SK-N-SH (cell line): ENCODE data around the gene HOTAIR. TPM values are rescaled to one million over a fixed set of nuclear protein-coding genes. Genes with fewer than 3 reads are reported as not detected.

Experiments
- CTCF ChIA-PET: fragments of 300-600, 350-600 bp; formaldehyde crosslinking; extraction: SDS; loops from one replicate; lab custom pipeline; 2021; lab: Yijun Ruan, JAX
- POLR2A ChIA-PET: fragments of 350-600 bp; sonication (Branson Sonifier 250); formaldehyde crosslinking; extraction: SDS; loops from one replicate; lab custom pipeline; 2020; ENCODE audit warnings: antibody characterized with exemption, inconsistent platforms; lab: Yijun Ruan, JAX
- DNase-seq: peaks from one replicate; pipeline ENCODE4 v3.0.0; 2012
- H2AFZ ChIP-seq: fragments of 200-600 bp; sonication (generic); 2 replicates; pipeline ENCODE4 v1.8.1; 2016; ENCODE audit warnings: antibody characterized with exemption, mild to moderate bottlenecking, low read depth
- H3F3A ChIP-seq: fragments of 200-600 bp; sonication (generic); replicated peaks from 2 replicates; pipeline ENCODE3; 2016; ENCODE audit warnings: antibody characterized with exemption, mild to moderate bottlenecking; ENCODE audit not compliant: insufficient read depth
- H3K27ac ChIP-seq, 2 experiments: fragments of 200-500 bp in 1 of 2; fragments of 200-600 bp in 1 of 2; sonication (Bioruptor generic) in 1 of 2; sonication (generic), shearing (Covaris generic) in 1 of 2; 2 replicates each; pipeline versions ENCODE4 v1.5.1 to v1.6.1; 2014 to 2016; ENCODE audit warnings: low read depth in 2 of 2, inconsistent platforms in 1 of 2, low read length in 1 of 2, mild to moderate bottlenecking in 1 of 2, mixed read lengths in 1 of 2
- H3K27me3 ChIP-seq: fragments of 200-600 bp; sonication (generic), shearing (Covaris generic); 2 replicates; pipeline ENCODE4 v1.6.1; 2016; ENCODE audit warnings: mixed run types; ENCODE audit not compliant: insufficient read depth
- H3K36me3 ChIP-seq, 2 experiments: fragments of 200-500 bp in 1 of 2; fragments of 200-600 bp in 1 of 2; sonication (Bioruptor generic) in 1 of 2; sonication (generic) in 1 of 2; replicated peaks in 1 of 2; 2 replicates each; pipeline versions ENCODE3 to v1.5.1; 2014 to 2016; ENCODE audit warnings: low read length in 1 of 2, mild to moderate bottlenecking in 1 of 2; ENCODE audit not compliant: insufficient read depth in 2 of 2, control insufficient read depth in 1 of 2
- H3K4me1 ChIP-seq, 2 experiments: fragments of 200-500 bp in 1 of 2; fragments of 200-600 bp in 1 of 2; sonication (Bioruptor generic) in 1 of 2; sonication (generic), shearing (Covaris generic) in 1 of 2; 2 replicates each; pipeline versions ENCODE4 v1.5.1 to v1.6.1; 2014 to 2016; ENCODE audit warnings: low read depth in 1 of 2, low read length in 1 of 2, mixed run types in 1 of 2; ENCODE audit not compliant: insufficient read depth in 2 of 2, control insufficient read depth in 1 of 2
- H3K4me2 ChIP-seq: fragments of 200-600 bp; sonication (generic), shearing (Covaris generic); 2 replicates; pipeline ENCODE4 v1.6.1; 2017; ENCODE audit warnings: mixed run types
- H3K4me3 ChIP-seq, 2 experiments: fragments of 200-500 bp in 1 of 2; fragments of 200-600 bp in 1 of 2; sonication (Bioruptor generic) in 1 of 2; sonication (generic), shearing (Covaris generic) in 1 of 2; 2 replicates each; pipeline versions ENCODE4 v1.5.1 to v1.8.1; 2014 to 2016; ENCODE audit warnings: low read depth in 2 of 2, inconsistent platforms in 1 of 2, low read length in 1 of 2, mild to moderate bottlenecking in 1 of 2, mixed read lengths in 1 of 2, moderate library complexity in 1 of 2
- H3K79me2 ChIP-seq: fragments of 200-600 bp; sonication (generic); 2 replicates; pipeline ENCODE4 v1.8.1; 2017; ENCODE audit warnings: mild to moderate bottlenecking; ENCODE audit not compliant: insufficient read depth
- H3K9ac ChIP-seq: fragments of 200-600 bp; sonication (generic); 2 replicates; pipeline ENCODE4 v1.6.1; 2017; ENCODE audit warnings: mixed run types
- H3K9me2 ChIP-seq: fragments of 200-600 bp; sonication (generic); 2 replicates; pipeline ENCODE4 v1.6.1; 2017; ENCODE audit warnings: mixed run types
- H3K9me3 ChIP-seq: fragments of 200-600 bp; sonication (generic); 2 replicates; pipeline ENCODE4 v1.6.1; 2017; ENCODE audit warnings: mixed run types, mild to moderate bottlenecking, moderate library complexity
- H4K20me1 ChIP-seq: fragments of 200-600 bp; sonication (generic); 2 replicates; pipeline ENCODE4 v1.6.1; 2017; ENCODE audit warnings: mild to moderate bottlenecking, mixed run types; ENCODE audit not compliant: insufficient read depth
- EP300 ChIP-seq, 2 experiments: IDR thresholded peaks; 2 replicates each; pipeline versions ENCODE4 v1.4.0 to v1.6.1; 2012; ENCODE audit warnings: borderline replicate concordance in 1 of 2, low read depth in 1 of 2, low read length in 1 of 2
- EZH2phosphoT487 ChIP-seq: fragments of 200-600 bp; sonication (generic); IDR thresholded peaks from 2 replicates; pipeline ENCODE4 v1.6.1; 2017; ENCODE audit warnings: low read depth, mixed run types, mild to moderate bottlenecking, antibody characterized with exemption, moderate library complexity, borderline replicate concordance
- FOSL2 ChIP-seq: IDR thresholded peaks from 2 replicates; pipeline ENCODE4 v1.4.0; 2012; ENCODE audit warnings: low read depth, mild to moderate bottlenecking, moderate library complexity, borderline replicate concordance
- MXI1 ChIP-seq: IDR thresholded peaks from 2 replicates; pipeline ENCODE4 v1.6.1; 2012; ENCODE audit warnings: mild to moderate bottlenecking, low read depth, low read length, improper control_type of control experiment
- NFIC ChIP-seq: IDR thresholded peaks from 2 replicates; pipeline ENCODE4 v1.4.0; 2012; ENCODE audit warnings: borderline replicate concordance
- POLR2AphosphoS5 ChIP-seq: IDR thresholded peaks from 2 replicates; pipeline ENCODE4 v1.6.1; 2012; ENCODE audit warnings: low read depth, low read length
- RCOR1 ChIP-seq: fragments of 150-350 bp; IDR thresholded peaks from 2 replicates; pipeline ENCODE4 v1.6.1; 2017; ENCODE audit warnings: antibody characterized with exemption, low read length
- SIN3A ChIP-seq: IDR thresholded peaks from 2 replicates; pipeline ENCODE4 v1.6.1; 2012; ENCODE audit warnings: low read depth, mild to moderate bottlenecking, low read length, moderate library complexity, borderline replicate concordance
- TAF1 ChIP-seq: IDR thresholded peaks from 2 replicates; pipeline ENCODE4 v1.6.1; 2012; ENCODE audit warnings: low read depth, mild to moderate bottlenecking, low read length, moderate library complexity, borderline replicate concordance
- YY1 ChIP-seq: IDR thresholded peaks from 2 replicates; pipeline ENCODE4 v1.4.0; 2012; ENCODE audit warnings: low read depth, mild to moderate bottlenecking
- WGBS: methylation state at CpG from one replicate; pipeline ENCODE4 v1.1.6; 2017; ENCODE audit warnings: low lambda C conversion rate; 5-methylcytosine and 5-hydroxymethylcytosine counted together
- polyA plus RNA-seq, 3 experiments: library from polyadenylated mRNA; depleted of rRNA; stranded (reverse); fragments of >200 nt; gene quantifications; 2 replicates each; pipeline ENCODE4 v1.2.3, GENCODE V29; 2012
- TF ChIP-seq, protein P1 (sequence below): fragments of 200-600 bp; sonication (generic); IDR thresholded peaks from 2 replicates; pipeline ENCODE4 v1.6.1; 2017; ENCODE audit warnings: antibody characterized with exemption, mild to moderate bottlenecking, moderate library complexity
- TF ChIP-seq, protein P2 (sequence below): fragments of 150-350 bp; IDR thresholded peaks from 2 replicates; pipeline ENCODE4 v1.6.1; 2017; ENCODE audit warnings: antibody characterized with exemption, low read length, low read depth, borderline replicate concordance
- TF ChIP-seq, protein P3 (sequence below): IDR thresholded peaks from 2 replicates; pipeline ENCODE4 v1.6.1; 2012; ENCODE audit warnings: mild to moderate bottlenecking, low read depth, low read length, moderate library complexity

HOTAIR gene
- polyA plus RNA-seq, 1 of the 3 experiments (the other 2 are of a cell fraction): not detected

DNA sequence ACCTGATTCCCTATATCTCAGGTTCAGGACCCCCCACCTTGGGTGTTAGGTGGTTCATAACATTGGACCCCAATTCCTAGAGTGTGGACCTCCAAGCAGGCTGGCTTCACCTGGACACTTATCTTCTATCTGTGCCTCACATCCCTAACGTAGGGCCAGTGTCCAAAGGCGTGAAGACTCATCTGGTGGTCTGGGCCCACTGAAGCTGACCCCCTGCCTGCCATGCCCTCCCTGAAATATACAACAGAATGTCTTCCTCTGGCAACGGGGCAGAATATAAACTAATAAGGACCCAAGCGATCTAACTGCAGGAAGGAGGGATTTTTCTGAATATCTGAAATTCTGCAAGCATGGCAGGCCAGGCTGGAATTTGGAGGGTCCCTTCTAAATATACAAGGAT lies 30.5 kb downstream of the HOTAIR start:
- 29% methylated on average over 4 of the region's 4 CpGs for WGBS
- CTCF ChIA-PET: interaction anchor here (1.0 kb wide), 1 partner anchor 45 kb away, joined by 4 read pairs; no protein-coding TSS in a partner anchor

DNA sequence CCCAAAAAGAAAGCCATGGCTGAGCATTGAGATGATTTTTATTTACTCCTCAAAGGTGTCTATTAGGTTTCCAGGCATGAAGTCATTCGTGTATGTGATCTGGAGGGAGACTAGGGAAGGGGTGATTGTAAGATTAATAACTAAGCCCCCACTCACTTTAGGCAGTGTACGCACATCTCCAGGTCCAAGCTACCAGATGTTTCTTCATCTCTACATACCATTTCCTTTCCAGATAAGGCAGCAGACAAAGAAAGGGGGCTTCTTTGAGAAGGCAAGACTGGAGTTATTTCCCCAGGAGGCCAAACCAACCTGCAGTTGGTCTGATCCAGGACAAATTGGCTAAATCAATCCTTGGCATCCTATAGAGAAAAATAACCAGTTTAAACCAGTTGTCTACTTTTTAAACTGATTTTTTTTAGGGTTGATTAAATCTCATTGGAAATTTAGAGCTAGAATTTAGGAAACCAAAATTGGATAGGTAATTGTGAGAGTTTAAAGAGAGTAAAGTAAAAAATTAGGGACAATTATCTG lies 32.2 kb downstream of the HOTAIR start:
- Histone ChIP-seq H3K4me1 (no peaks in the 10 kb centered on the region; a peak in 1 of 4 replicates), H3K27me3 (peaks cover 97% of the 10 kb centered on the region), H3K9me2 (no peaks in the 10 kb centered on the region), H4K20me1 (no peaks in the 10 kb centered on the region), H2AFZ (no peak overlapping the region), H3K4me2 (no peak overlapping the region), H3K27ac (no peak overlapping the region), H3K36me3 (no peaks in the 10 kb centered on the region), H3K4me3 (no peak overlapping the region), H3K79me2 (no peaks in the 10 kb centered on the region), H3K9ac (no peak overlapping the region), H3K9me3 (no peaks in the 10 kb centered on the region), H3F3A (no peaks in the 10 kb centered on the region)
- DNase-seq: no peak
- no peak for TF ChIP-seq MXI1
- TF ChIP-seq, protein P1, sequence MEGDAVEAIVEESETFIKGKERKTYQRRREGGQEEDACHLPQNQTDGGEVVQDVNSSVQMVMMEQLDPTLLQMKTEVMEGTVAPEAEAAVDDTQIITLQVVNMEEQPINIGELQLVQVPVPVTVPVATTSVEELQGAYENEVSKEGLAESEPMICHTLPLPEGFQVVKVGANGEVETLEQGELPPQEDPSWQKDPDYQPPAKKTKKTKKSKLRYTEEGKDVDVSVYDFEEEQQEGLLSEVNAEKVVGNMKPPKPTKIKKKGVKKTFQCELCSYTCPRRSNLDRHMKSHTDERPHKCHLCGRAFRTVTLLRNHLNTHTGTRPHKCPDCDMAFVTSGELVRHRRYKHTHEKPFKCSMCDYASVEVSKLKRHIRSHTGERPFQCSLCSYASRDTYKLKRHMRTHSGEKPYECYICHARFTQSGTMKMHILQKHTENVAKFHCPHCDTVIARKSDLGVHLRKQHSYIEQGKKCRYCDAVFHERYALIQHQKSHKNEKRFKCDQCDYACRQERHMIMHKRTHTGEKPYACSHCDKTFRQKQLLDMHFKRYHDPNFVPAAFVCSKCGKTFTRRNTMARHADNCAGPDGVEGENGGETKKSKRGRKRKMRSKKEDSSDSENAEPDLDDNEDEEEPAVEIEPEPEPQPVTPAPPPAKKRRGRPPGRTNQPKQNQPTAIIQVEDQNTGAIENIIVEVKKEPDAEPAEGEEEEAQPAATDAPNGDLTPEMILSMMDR: no peak
- no peak for TF ChIP-seq YY1
- no peak for TF ChIP-seq EP300 (IDR thresholded peaks at IDR 0.05; ENCODE audit: borderline replicate concordance in 1 of 2, low read depth in 1 of 2, low read length in 1 of 2)
- no peak for TF ChIP-seq SIN3A
- no peak for TF ChIP-seq RCOR1
- no peak for TF ChIP-seq POLR2AphosphoS5
- TF ChIP-seq TAF1: no peak
- WGBS: 23% methylated on average over 2 of the region's 2 CpGs
- ChIA-PET POLR2A (no interaction called here), CTCF (interaction anchor here (0.7 to 1.6 kb wide), 3 partner anchors 11 to 42 kb away, joined by 3 to 6 read pairs (median 5); partner anchors contain the start of gene HOXC10)

More for the DNA sequence above, 30.5 kb downstream of the HOTAIR start:
- no peak for DNase-seq
- Histone ChIP-seq H4K20me1 (no peaks in the 10 kb centered on the region), H3F3A (no peaks in the 10 kb centered on the region), H2AFZ (no peak overlapping the region), H3K36me3 (no peaks in the 10 kb centered on the region), H3K9me3 (no peaks in the 10 kb centered on the region), H3K4me1 (no peaks in the 10 kb centered on the region), H3K27me3 (peaks cover 97% of the 10 kb centered on the region), H3K9ac (no peak overlapping the region), H3K79me2 (no peaks in the 10 kb centered on the region), H3K4me2 (no peak overlapping the region), H3K27ac (no peak overlapping the region), H3K9me2 (no peaks in the 10 kb centered on the region), H3K4me3 (no peak overlapping the region)
- no peak for TF ChIP-seq NFIC
- no peak for TF ChIP-seq MXI1
- TF ChIP-seq, protein P2, sequence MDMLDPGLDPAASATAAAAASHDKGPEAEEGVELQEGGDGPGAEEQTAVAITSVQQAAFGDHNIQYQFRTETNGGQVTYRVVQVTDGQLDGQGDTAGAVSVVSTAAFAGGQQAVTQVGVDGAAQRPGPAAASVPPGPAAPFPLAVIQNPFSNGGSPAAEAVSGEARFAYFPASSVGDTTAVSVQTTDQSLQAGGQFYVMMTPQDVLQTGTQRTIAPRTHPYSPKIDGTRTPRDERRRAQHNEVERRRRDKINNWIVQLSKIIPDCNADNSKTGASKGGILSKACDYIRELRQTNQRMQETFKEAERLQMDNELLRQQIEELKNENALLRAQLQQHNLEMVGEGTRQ: no peak
- no peak for TF ChIP-seq FOSL2
- TF ChIP-seq, protein P3, sequence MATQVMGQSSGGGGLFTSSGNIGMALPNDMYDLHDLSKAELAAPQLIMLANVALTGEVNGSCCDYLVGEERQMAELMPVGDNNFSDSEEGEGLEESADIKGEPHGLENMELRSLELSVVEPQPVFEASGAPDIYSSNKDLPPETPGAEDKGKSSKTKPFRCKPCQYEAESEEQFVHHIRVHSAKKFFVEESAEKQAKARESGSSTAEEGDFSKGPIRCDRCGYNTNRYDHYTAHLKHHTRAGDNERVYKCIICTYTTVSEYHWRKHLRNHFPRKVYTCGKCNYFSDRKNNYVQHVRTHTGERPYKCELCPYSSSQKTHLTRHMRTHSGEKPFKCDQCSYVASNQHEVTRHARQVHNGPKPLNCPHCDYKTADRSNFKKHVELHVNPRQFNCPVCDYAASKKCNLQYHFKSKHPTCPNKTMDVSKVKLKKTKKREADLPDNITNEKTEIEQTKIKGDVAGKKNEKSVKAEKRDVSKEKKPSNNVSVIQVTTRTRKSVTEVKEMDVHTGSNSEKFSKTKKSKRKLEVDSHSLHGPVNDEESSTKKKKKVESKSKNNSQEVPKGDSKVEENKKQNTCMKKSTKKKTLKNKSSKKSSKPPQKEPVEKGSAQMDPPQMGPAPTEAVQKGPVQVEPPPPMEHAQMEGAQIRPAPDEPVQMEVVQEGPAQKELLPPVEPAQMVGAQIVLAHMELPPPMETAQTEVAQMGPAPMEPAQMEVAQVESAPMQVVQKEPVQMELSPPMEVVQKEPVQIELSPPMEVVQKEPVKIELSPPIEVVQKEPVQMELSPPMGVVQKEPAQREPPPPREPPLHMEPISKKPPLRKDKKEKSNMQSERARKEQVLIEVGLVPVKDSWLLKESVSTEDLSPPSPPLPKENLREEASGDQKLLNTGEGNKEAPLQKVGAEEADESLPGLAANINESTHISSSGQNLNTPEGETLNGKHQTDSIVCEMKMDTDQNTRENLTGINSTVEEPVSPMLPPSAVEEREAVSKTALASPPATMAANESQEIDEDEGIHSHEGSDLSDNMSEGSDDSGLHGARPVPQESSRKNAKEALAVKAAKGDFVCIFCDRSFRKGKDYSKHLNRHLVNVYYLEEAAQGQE: no peak
- no peak for TF ChIP-seq EZH2phosphoT487
- TF ChIP-seq TAF1: no peak
- POLR2A ChIA-PET: no interaction called here
